ENCODE data around the gene MRPS9. TPM values are rescaled to one million over a fixed set of nuclear protein-coding genes. Genes with fewer than 3 reads are reported as not detected.

Gene MRPS9
- total and polyA plus RNA-seq, 9 of the 15 experiments (the other 6 are each of a cell fraction or from before 2014, with no cell fraction given), result 46.2 to 143 (median 65.6) TPM

DNA sequence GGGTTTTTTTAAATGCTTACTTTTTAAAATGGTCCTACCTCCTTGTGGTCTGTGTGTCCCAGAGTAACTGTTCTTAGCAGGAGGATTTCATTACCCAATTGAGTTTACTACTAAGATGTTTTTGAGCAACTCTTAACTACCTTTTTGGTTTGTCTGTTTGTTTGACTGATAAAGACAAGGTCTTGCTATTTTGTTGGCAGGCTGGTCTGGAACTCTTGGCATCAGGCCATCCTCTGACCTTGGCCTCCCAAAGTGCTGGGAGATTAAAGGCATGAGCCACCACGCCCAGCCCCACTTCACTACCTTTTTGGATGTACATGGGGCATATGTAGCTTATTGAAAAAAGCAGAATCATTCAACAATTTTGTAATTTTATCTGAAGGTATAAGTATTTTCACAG lies 14.9 kb downstream of the MRPS9 start (continued):
- TF ChIP-seq RB1 (IDR thresholded peaks at IDR 0.05; ENCODE audit: low read depth) (no peak), ARID1B (IDR thresholded peaks at IDR 0.05) (0 out of 2 replicates have a peak, but pooled peaks have one; percentile 35), ZNF324 (CRISPR knock-in tag; IDR thresholded peaks at IDR 0.05) (no peak), EHMT2 (IDR thresholded peaks at IDR 0.05) (0 out of 2 replicates have a peak, but pooled peaks have one; percentile 24), NFIX (CRISPR knock-in tag; IDR thresholded peaks at IDR 0.05; ENCODE audit: low read depth) (no peak), ZNF175 (CRISPR knock-in tag; IDR thresholded peaks at IDR 0.05; ENCODE audit: low read depth) (no peak), PCBP2 (IDR thresholded peaks at IDR 0.05; ENCODE audit: low read depth, low read length, poor library complexity, severe bottlenecking) (no peak), SREBF1 (IDR thresholded peaks at IDR 0.05; ENCODE audit: borderline replicate concordance, low read depth, low read length) (no peak), STAT5B (CRISPR knock-in tag; IDR thresholded peaks at IDR 0.05) (no peak), GATAD2A (IDR thresholded peaks at IDR 0.05) (no peak), ESRRA (IDR thresholded peaks at IDR 0.05; ENCODE audit: borderline replicate concordance, low read depth) (peak; percentile 42; the same call in 1 of the 2 replicates)
- TF ChIP-seq, protein P1, sequence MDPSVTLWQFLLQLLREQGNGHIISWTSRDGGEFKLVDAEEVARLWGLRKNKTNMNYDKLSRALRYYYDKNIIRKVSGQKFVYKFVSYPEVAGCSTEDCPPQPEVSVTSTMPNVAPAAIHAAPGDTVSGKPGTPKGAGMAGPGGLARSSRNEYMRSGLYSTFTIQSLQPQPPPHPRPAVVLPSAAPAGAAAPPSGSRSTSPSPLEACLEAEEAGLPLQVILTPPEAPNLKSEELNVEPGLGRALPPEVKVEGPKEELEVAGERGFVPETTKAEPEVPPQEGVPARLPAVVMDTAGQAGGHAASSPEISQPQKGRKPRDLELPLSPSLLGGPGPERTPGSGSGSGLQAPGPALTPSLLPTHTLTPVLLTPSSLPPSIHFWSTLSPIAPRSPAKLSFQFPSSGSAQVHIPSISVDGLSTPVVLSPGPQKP (CRISPR knock-in tag; IDR thresholded peaks at IDR 0.05), result no peak
- TF ChIP-seq, protein P2, sequence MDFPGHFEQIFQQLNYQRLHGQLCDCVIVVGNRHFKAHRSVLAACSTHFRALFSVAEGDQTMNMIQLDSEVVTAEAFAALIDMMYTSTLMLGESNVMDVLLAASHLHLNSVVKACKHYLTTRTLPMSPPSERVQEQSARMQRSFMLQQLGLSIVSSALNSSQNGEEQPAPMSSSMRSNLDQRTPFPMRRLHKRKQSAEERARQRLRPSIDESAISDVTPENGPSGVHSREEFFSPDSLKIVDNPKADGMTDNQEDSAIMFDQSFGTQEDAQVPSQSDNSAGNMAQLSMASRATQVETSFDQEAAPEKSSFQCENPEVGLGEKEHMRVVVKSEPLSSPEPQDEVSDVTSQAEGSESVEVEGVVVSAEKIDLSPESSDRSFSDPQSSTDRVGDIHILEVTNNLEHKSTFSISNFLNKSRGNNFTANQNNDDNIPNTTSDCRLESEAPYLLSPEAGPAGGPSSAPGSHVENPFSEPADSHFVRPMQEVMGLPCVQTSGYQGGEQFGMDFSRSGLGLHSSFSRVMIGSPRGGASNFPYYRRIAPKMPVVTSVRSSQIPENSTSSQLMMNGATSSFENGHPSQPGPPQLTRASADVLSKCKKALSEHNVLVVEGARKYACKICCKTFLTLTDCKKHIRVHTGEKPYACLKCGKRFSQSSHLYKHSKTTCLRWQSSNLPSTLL (IDR thresholded peaks at IDR 0.05), result no peak
- TF ChIP-seq, protein P3, sequence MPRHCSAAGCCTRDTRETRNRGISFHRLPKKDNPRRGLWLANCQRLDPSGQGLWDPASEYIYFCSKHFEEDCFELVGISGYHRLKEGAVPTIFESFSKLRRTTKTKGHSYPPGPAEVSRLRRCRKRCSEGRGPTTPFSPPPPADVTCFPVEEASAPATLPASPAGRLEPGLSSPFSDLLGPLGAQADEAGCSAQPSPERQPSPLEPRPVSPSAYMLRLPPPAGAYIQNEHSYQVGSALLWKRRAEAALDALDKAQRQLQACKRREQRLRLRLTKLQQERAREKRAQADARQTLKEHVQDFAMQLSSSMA (CRISPR knock-in tag; IDR thresholded peaks at IDR 0.05), result no peak

Measured in K562 (cell line).